Measurements from ENCODE around the gene NR5A1.

DNA sequence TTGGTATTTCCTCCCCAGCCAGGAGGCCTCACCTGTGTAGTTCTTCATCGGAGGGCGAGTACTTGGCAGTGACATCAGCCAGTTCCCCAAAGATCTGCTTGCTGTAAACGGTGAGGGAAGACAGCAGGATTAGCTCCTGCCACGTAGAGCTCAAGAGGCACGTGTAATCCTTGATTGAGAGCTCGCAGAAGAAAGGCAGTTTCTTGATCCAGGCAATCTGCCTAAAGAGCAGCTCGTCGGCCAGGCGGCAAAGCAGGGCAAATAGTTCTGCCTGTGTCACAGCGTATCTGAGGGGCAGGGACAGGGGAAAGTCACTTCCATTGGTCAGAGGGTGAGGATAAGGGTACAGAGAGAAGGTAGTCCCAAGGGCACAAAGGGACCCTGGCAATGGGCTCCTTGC, 28.6 kb upstream of the NR5A1 start:
- TF ChIP-seq, protein P1, sequence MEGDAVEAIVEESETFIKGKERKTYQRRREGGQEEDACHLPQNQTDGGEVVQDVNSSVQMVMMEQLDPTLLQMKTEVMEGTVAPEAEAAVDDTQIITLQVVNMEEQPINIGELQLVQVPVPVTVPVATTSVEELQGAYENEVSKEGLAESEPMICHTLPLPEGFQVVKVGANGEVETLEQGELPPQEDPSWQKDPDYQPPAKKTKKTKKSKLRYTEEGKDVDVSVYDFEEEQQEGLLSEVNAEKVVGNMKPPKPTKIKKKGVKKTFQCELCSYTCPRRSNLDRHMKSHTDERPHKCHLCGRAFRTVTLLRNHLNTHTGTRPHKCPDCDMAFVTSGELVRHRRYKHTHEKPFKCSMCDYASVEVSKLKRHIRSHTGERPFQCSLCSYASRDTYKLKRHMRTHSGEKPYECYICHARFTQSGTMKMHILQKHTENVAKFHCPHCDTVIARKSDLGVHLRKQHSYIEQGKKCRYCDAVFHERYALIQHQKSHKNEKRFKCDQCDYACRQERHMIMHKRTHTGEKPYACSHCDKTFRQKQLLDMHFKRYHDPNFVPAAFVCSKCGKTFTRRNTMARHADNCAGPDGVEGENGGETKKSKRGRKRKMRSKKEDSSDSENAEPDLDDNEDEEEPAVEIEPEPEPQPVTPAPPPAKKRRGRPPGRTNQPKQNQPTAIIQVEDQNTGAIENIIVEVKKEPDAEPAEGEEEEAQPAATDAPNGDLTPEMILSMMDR (IDR thresholded peaks at IDR 0.05) = no peak
- no peak for TF ChIP-seq POLR2A (IDR thresholded peaks at IDR 0.05)

Data from heart left ventricle (tissue), 13 donors.